IPS-18c (cell line): ENCODE measurements around the gene HIRA.
"Not testable (repeated sequence)": the region's sequence is repeated elsewhere in the genome, so short reads cannot be mapped to it uniquely, and the experiment has no call there.

Experiments
- H3K4me3 ChIP-seq: 2 replicates; pipeline ENCODE4 v1.7.0; 2013; ENCODE audit warnings: low read depth, mild to moderate bottlenecking, low read length, moderate library complexity; ENCODE audit not compliant: insufficient read depth
- H3K9me3 ChIP-seq: one replicate; pipeline ENCODE4 v1.6.1; 2013; ENCODE audit warnings: mild to moderate bottlenecking, low read length, moderate library complexity; ENCODE audit not compliant: control insufficient read depth, insufficient read depth

Gene HIRA

DNA sequence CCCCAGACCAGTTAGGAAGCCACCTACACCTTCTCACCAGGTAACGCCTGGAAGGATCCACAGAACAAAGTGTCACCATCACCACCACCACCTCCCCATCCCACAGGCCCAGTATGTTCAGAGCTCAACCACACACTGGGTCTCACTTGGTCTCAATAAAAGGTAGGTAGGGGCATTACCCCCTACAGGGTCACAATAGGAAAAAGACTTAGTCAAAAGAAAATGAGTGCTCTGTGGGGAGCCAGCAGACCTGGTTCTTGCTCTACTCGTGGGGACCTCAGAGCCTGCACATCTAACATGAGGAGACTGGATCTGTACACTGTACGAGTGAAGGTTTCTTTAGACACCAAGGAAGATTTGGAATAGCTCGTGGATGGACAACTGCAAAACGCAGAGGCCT is 49.3 kb downstream of the HIRA start:
- Histone ChIP-seq H3K9me3 (peaks cover 2% of the 10 kb centered on the region), H3K4me3 (no peak overlapping the region)

DNA sequence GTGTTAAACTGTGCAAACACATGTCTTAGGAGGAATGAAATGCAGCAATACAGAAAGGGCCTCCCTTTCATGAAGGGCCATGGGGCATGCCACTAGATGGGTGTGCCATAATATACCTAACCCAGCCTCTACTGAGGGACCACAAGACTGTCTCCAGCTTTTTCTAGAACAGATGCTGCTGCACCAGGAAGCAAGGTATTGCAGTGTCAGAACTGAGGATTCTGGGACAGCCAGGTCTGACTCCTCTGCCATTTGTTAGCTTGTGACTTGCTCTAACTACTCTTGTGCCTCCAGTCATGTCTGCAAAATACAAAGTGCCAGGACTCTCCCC is 53.2 kb downstream of the HIRA start:
- H3K9me3 ChIP-seq = no peaks in the 10 kb centered on the region

DNA sequence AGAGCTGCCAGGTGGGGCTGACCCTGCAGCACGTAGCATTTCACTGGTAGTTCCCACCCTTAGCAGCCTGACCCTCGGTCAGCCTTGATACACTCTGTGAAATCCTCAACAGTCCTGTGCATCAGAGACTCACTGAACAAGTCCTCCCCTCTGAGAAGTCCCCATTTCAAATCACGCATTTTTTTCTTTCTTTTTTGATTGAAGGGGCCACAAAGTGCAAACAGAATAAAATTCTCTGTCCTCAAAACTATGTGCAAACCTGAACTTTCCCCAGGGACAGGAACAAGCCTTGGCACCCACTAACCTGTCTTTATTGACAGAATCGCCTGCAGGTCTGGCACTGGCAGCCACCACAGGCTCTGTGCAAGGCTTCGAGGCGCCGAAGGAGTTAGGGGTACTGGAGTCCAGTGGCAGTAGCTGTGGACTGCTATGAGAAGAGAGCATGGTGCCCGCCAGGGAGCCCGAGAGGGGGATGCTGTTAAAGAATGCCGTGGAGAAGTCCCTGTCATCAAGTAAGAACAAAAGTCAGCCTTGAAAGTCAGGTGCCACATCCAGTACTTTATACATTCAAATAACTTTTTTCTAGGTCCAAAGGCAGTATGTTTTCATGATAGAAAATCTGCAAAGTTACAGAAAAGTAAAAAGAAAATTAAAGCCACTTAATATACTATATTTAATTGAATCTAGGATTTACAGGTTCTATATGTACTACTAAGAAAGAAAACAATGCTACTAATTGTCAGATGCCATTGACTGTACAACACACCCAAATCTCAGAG is 53.8 kb downstream of the HIRA start:
- H3K4me3 ChIP-seq = no peak overlapping the region
- H3K9me3 ChIP-seq = no peaks in the 10 kb centered on the region

More for the DNA sequence above, 53.2 kb downstream of the HIRA start:
- no peak overlapping the region for H3K4me3 ChIP-seq

DNA sequence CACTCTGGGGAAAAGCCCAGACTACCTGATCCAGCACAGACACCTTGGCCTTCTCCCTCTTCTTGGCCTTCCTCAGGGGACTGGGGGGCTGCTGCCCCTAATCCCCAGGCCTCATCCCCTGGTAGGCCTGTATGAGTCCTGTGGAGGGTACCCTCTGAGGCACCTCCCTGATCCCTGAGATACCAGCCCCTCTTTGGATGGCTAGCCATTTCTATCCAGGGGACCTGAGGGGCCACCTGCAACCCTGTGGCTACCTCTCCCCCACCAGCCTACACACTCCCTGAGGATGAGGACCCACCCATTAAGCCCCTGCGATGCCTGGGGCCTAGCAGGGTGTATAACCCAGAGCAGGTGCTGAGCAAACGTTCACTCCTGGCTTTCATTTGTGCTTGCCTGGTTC is 54.6 kb downstream of the HIRA start:
- H3K9me3 ChIP-seq = no peaks in the 10 kb centered on the region
- H3K4me3 ChIP-seq = no peak overlapping the region

DNA sequence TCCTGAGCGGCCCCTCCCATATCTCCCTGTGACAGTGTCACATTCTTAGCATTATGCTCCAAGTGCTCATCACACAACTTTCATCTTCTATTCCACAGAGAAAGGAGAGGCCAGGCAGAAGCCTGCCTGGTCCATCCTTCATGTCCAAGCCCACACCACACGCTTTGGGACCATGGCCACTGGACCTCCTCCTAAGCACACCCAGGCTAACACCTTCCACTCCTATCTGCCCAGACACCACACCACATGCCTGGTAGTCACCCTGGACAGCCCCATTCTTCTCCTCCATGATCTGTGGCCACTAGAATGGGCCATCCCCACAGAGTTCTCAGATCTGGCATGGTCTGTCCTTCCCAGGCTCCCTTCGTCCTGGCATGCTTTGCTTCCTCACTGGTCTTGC is 55.3 kb downstream of the HIRA start:
- H3K4me3 ChIP-seq = no peak overlapping the region
- H3K9me3 ChIP-seq = no peaks in the 10 kb centered on the region

DNA sequence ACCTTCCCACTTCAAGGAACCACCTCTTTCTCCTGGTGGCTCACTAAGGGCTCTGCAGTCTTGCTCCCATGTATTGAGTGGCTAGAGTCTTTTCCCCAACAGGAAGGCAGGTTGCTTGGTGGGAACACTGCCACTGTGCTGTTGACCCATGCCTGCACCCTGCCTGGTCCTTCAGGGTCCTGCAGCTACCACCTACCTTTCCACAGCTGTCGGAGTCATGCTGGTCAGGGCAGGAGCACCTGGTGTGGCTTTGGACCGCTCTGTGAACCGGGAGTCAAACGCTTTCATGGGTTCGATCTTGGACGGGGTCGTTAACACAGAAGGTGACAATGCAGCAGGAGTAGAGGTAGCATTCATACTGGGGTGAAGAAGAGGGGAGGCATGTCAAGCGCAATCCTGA is 56.1 kb downstream of the HIRA start:
- Histone ChIP-seq H3K9me3 (no peaks in the 10 kb centered on the region), H3K4me3 (no peak overlapping the region)

DNA sequence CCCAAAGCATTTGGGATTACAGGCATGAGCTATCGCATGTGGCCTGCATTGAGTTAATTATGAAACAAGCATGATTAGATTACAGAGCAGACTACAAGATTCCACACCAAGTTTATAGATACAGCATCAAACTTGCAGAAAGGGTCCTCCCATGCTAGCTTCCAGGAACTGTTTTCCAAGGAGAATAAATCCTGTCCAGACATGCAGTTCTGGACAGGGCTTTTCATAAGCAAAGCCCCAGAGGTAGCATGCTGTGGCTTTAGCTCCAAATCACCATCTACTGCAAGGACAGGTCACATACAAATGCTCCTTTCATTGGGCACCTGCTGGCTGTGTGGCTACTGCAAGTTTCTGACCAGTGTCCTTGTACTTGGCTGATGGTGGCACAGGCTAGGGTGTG is 57.1 kb downstream of the HIRA start:
- no peaks in the 10 kb centered on the region for H3K9me3 ChIP-seq
- H3K4me3 ChIP-seq = no peak overlapping the region

DNA sequence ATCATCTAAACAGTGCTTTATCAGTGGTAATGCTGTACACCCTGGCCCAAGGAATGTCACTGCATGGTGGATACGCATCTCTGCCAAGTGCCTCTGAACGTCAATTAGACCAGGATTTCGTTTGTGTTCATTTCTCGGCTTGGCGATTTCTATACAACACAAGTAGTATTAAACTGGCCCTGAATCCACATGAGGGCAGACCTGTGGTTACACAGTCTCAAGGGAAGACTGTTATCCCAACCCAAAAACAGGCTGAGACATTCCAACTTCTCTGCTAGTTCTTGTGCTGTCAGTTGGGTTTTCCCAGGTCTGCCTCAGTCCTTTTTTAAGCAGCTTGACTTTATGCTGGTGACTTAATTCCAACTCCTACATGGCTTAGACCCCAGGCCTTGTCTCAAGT is 58.1 kb downstream of the HIRA start:
- Histone ChIP-seq H3K9me3 (no peaks in the 10 kb centered on the region), H3K4me3 (no peak overlapping the region)

DNA sequence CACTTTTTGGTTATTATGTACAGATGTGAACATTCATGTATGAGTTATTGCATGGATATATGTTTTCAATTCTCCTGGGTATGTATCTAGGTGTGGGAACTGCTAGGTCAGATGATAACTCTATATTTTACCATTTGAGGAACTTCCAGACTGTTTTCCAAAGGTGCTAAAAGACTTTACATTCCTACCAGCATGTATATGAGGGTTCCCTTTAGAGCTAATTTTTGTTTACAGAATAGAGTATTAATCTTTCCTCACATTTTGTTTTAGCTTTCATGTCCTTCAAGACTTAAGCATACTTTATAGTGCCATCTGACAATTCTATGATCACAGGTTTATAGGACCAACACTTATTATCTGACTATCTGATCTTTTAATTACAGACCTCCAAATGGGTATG is 59.6 kb downstream of the HIRA start:
- no peaks in the 10 kb centered on the region for H3K9me3 ChIP-seq
- H3K4me3 ChIP-seq = no peak overlapping the region

DNA sequence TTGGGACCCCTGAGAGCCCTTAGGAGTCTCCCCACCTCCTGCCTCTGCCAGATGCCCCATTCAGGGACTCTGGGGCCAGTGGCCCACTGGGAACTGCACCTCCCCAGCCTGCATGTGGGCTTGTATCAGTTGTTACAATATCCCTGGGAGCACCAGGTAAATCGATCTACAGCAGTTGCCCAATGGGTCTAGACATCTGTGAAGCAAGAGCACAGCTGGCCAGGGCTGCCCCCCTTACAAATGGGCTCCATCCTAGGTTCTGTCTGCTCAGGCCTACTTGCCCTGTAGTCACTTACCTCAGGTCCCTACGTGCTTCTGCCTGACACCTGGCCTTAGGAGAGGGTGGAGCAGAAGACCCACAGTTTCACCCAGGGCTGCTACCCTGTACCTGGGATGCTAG is 62.7 kb downstream of the HIRA start:
- no peaks in the 10 kb centered on the region for H3K9me3 ChIP-seq
- no peak overlapping the region for H3K4me3 ChIP-seq

DNA sequence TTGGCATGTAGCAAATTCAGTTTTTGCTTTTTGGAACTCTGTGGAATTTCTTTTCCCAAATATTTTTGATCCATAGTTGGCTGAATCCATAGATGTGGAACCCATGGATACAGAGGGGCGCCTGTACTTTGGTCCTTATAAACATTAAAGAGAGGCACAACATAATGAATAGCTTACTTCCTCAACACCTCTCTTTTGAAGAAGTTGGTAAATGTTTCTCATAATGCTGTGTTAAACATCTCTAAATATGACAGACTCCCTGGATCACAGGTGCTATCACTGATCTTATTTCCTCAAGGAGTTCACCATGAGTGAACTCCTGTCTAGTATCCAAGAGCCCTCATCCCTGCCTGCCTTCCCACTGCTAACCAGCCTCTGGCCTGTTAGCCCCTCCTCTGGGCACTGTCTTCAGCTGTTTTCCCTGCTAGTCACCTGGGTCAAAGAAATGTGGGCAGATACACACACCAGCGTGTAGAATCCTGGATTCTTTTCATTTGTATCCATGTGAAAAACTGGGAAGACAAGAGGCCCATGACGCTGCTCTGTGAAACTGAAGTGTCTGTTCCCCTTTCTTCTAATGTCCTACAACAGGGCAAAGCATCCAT is 63.7 kb downstream of the HIRA start:
- no peak overlapping the region for H3K4me3 ChIP-seq
- H3K9me3 ChIP-seq = no peaks in the 10 kb centered on the region

DNA sequence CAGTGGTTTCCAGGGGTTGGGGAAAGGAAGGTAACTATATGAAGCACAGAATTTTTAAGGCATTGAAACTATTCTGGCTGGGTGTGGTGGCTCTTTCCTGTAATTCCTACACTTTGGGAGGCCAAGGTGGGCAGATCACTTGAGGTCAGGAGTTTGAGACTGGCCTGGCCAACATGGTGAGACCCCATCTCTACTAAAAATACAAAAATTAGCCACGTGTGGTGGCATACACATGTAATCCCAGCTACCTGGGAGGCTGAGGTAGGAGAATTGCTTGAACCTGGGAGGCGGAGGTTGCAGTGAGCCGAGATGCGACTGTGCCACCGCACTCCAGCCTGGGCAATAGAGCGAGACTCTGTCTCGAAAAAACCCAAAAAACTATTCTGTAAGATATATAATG is 68.0 kb downstream of the HIRA start:
- H3K4me3 ChIP-seq, H3K9me3 ChIP-seq: not testable (repeated sequence)

DNA sequence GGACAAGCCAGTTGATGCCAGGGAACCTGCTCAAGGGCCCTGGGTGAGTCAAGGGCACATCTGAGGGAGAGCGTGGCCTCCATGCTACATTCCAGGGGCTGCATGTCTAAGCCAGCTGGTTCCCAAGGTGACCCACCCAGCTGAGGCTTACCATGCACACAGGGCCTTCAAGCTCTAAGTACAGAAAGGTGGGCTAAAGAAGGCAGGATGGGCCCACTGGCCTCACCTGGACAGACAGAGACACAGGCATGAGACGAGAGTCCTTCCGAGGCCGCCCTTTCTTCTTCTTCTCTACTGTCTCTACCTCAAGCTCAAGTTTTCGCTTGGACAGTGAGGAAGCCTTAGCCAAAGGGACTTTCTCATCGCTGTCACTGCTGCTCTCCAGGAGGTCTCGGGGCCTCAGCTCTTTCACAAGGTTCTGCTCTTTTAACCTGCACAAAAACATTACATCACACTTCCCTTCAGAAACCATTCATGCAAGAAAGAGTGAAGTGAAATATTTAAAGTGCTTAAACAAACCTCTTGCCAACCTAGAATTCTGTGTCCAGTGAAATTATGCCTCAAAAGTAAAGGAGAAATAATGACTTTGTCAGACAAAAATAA is 69.9 kb downstream of the HIRA start:
- no peak overlapping the region for H3K4me3 ChIP-seq

DNA sequence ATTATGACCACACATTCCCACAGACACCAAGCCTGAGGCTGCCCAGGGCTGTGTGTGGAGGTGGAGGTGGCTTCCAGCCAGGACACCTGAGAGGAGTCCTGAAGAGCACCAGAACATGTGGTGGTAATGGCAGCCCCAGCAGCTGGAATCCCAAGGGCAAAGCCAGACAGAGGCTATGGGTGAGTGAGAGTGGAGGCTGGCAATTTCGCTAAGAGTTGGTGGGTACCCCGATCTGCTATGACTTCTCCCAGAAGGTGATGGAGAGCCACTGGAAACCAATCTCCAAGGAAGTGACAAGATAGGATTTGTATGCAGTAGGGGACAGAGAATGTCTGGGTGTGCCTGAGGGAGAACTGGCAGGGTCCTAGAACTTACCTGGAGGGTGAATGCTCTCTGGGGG is 70.7 kb downstream of the HIRA start:
- Histone ChIP-seq H3K9me3 (no peaks in the 10 kb centered on the region), H3K4me3 (no peak overlapping the region)

More for the DNA sequence above, 69.9 kb downstream of the HIRA start:
- H3K9me3 ChIP-seq = no peaks in the 10 kb centered on the region

DNA sequence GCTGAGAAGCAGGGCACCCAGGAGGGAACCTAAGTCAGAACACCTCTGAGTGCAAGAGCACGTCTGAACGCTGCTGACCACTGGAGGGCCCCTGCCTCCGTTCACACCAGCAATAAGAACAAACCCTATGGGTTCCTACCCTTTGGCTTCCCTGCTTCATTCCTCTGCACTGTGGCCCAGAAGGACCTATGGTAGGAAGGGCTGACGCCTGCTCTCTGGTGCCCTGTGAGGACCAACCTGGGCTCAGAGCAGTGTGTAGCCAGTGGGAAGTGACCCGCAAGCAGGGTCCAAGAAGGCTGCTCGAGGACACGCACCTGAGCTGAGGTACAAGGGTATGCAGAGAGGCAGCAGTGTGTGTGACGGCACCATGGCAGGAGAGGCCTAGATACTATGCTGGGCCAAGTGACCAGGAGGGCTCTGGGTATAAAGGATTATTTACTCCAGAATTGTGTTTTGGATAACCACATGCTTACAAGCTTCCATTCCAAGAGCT is 71.2 kb downstream of the HIRA start:
- H3K9me3 ChIP-seq = no peaks in the 10 kb centered on the region
- no peak overlapping the region for H3K4me3 ChIP-seq

DNA sequence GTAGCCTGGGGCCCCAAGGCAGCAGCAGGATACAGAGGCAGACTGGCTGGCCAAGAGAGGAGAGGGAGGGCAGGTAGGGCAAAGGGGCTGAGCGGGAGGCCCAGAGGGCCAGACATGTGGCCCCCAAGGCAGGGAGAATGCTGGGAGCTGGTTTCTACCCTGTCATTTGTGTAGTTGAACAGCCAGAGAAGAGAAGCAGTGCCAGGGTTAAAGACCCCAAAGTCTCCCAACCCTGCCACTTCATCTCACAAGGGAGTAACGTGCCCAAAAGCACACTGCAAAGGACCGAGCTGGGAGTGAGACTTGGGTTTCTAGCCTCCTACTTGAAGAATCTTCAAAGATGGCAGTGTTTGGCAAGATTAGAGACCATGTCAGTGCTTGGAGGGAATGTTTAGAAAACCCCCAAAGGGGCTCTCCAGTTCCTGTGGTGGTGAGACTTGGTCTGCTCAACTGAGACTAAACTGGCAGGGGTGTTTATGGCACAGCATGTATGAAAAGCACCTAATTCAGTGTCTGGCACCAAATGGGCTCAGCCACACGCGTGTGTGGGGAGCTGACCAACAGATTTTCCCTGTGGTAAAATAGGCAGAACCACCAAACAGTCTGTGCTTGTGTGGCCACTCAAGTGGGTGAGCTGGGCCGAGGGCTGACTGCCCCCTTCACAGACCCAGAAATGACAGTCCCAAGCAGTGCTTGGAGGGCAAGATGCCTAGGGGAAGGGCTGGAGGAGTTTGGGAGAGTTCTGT is 71.8 kb downstream of the HIRA start:
- Histone ChIP-seq H3K4me3 (no peak overlapping the region), H3K9me3 (no peaks in the 10 kb centered on the region)

DNA sequence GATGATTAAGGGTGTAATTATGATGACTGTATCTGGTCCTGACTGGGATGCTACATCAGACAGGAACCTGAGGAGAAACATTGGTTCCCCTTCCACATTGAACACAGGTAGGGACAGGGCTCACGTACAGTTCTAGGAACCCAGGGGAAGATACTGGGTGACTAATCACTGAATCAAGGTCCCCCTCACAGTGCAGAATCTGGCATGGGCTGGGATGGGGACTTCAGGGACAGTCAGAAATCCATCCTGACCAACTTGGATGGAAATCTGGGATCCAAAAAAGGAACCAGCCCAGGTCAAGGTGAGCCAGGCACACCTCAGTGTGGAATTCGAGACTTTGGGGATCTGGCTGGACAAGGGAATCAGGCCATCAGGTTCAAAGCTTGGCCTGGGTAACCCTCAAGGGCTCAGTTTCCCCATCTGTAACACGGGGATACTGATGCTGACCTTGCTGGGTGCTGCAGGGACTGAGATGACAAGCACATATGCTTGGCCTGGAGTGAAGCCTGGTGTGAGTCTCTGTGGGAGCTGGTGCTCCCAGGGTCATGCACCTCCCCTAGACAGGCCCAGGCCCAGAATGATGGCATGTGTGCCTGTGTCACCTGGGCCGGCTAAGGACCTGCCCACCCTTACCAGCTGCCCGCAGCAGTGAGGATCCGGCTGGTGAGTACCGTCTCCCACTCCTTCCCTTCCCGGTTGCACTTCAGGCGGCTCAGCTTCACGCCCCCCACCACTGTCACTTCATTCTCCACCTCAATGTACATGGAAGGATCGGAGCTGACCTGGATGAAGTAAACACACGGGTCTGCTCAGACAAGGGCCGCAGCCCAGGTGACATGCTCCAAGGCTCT is 72.6 kb downstream of the HIRA start:
- no peak overlapping the region for H3K4me3 ChIP-seq
- no peaks in the 10 kb centered on the region for H3K9me3 ChIP-seq
